ENCODE measurements around the gene PLD6. TPM values are rescaled to one million over a fixed set of nuclear protein-coding genes. Genes with fewer than 3 reads are reported as not detected.

PLD6 gene
- total and polyA plus RNA-seq, 2 donors (not counting 1 experiment from before 2014, with no cell fraction given), result 2.0 to 4.1 TPM

GRCh38 chr17:17169396-17169795, 36.7 kb downstream of the PLD6 start:
- Mint-ChIP-seq H3K9me3 (ENCODE audit: insufficient read depth) (no peaks in the 10 kb centered on the region), H3K27ac (no peak overlapping the region), H3K27me3 (no peaks in the 10 kb centered on the region), H3K4me1 (peaks cover 8% of the 10 kb centered on the region), H3K4me3 (no peak overlapping the region)
- no peak for ATAC-seq (ENCODE audit: low read depth)
- no peaks in the 10 kb centered on the region for H4K20me1 ChIP-seq (ENCODE audit: control insufficient read depth, insufficient read depth, low read length, poor library complexity, severe bottlenecking)
- WGBS (ENCODE audit: insufficient coverage), result 100% methylated on average over 1 of the region's 4 CpGs
- no peak overlapping the region for H3K9ac ChIP-seq (ENCODE audit: low read length)
- ChIA-PET POLR2A (no interaction called here), CTCF (no interaction called here)
- no peak overlapping the region for H2AFZ ChIP-seq (ENCODE audit: insufficient read depth, low read depth, low read length, poor library complexity, severe bottlenecking)
- intact Hi-C loops (cut with micrococcal nuclease), result no loop called here
- H3K27me3 ChIP-seq (replicated peaks in 1 of 4; ENCODE audit: control extremely low read depth in 1 of 4, control insufficient read depth in 3 of 4, insufficient read depth in 4 of 4, low read length in 3 of 4), result no peaks in the 10 kb centered on the region
- H3K36me3 ChIP-seq (replicated peaks in 1 of 2; ENCODE audit: control extremely low read depth in 1 of 2, control insufficient read depth in 1 of 2, extremely low read depth in 1 of 2, insufficient read depth in 2 of 2, low read length in 1 of 2), result peaks cover 0 to 78% of the 10 kb centered on the region in 2 experiments
- no peak for DNase-seq
- H3K4me3 ChIP-seq (ENCODE audit: control extremely low read depth in 1 of 5, extremely low read depth in 1 of 5, insufficient read depth in 1 of 5, low read depth in 2 of 5, low read length in 4 of 5), result no peak overlapping the region
- no peak overlapping the region for H3K4me2 ChIP-seq (replicated peaks; ENCODE audit: low read depth, low read length, poor library complexity, severe bottlenecking)
- H3K27ac ChIP-seq (ENCODE audit: low read length in 2 of 2), result no peak overlapping the region
- TF ChIP-seq CTCF (IDR thresholded peaks at IDR 0.05) (no peak), EZH2 (IDR thresholded peaks at IDR 0.05; ENCODE audit: borderline replicate concordance, insufficient read depth, low read depth, low read length, poor library complexity, severe bottlenecking) (no peak)
- no peaks in the 10 kb centered on the region for H3K9me3 ChIP-seq (ENCODE audit: control extremely low read depth in 1 of 3, control insufficient read depth in 2 of 3, insufficient read depth in 1 of 3, low read length in 2 of 3)
- no peaks in the 10 kb centered on the region for H3K79me2 ChIP-seq (ENCODE audit: control insufficient read depth, insufficient read depth, low read length)
- peaks cover 0 to under 1% of the 10 kb centered on the region in 2 donors for H3K4me1 ChIP-seq (ENCODE audit: control insufficient read depth in 2 of 2, insufficient read depth in 2 of 2, low read length in 2 of 2)

- no peak for DNase-seq
Measured at GRCh38 chr17:17168401-17168800, 37.7 kb downstream of the PLD6 start.

More at GRCh38 chr17:17168401-17168800, 37.7 kb downstream of the PLD6 start:
- intact Hi-C loops (cut with micrococcal nuclease), result no loop called here
- H3K27me3 ChIP-seq (replicated peaks in 1 of 4; ENCODE audit: control extremely low read depth in 1 of 4, control insufficient read depth in 3 of 4, insufficient read depth in 4 of 4, low read length in 3 of 4), result no peaks in the 10 kb centered on the region
- no peak overlapping the region for H3K4me3 Mint-ChIP-seq
- no peak overlapping the region for H3K27ac Mint-ChIP-seq
- no peak for ATAC-seq (ENCODE audit: low read depth)
- H3K9ac ChIP-seq (ENCODE audit: low read length), result no peak overlapping the region
- CTCF ChIA-PET, result no interaction called here
- H3K4me3 ChIP-seq (ENCODE audit: control extremely low read depth in 1 of 5, extremely low read depth in 1 of 5, insufficient read depth in 1 of 5, low read depth in 2 of 5, low read length in 4 of 5), result no peak overlapping the region
- H3K36me3 ChIP-seq (replicated peaks in 1 of 2; ENCODE audit: control extremely low read depth in 1 of 2, control insufficient read depth in 1 of 2, extremely low read depth in 1 of 2, insufficient read depth in 2 of 2, low read length in 1 of 2), result peaks cover 0 to 78% of the 10 kb centered on the region in 2 experiments
- no peaks in the 10 kb centered on the region for H4K20me1 ChIP-seq (ENCODE audit: control insufficient read depth, insufficient read depth, low read length, poor library complexity, severe bottlenecking)
- 100% methylated on average over 1 of the region's 5 CpGs for WGBS (ENCODE audit: insufficient coverage)
- TF ChIP-seq EZH2 (IDR thresholded peaks at IDR 0.05; ENCODE audit: borderline replicate concordance, insufficient read depth, low read depth, low read length, poor library complexity, severe bottlenecking) (no peak), CTCF (IDR thresholded peaks at IDR 0.05) (no peak)
- no peaks in the 10 kb centered on the region for H3K4me1 ChIP-seq (ENCODE audit: control insufficient read depth in 2 of 2, insufficient read depth in 2 of 2, low read length in 2 of 2)
- POLR2A ChIA-PET, result no interaction called here
- H3K4me1 Mint-ChIP-seq, result peaks cover 2% of the 10 kb centered on the region
- no peaks in the 10 kb centered on the region for H3K9me3 Mint-ChIP-seq (ENCODE audit: insufficient read depth)
- no peaks in the 10 kb centered on the region for H3K27me3 Mint-ChIP-seq
- no peak overlapping the region for H2AFZ ChIP-seq (ENCODE audit: insufficient read depth, low read depth, low read length, poor library complexity, severe bottlenecking)
- H3K79me2 ChIP-seq (ENCODE audit: control insufficient read depth, insufficient read depth, low read length), result no peaks in the 10 kb centered on the region
- no peak overlapping the region for H3K27ac ChIP-seq (ENCODE audit: low read length in 2 of 2)
- H3K9me3 ChIP-seq (ENCODE audit: control extremely low read depth in 1 of 3, control insufficient read depth in 2 of 3, insufficient read depth in 1 of 3, low read length in 2 of 3), result no peaks in the 10 kb centered on the region
- H3K4me2 ChIP-seq (replicated peaks; ENCODE audit: low read depth, low read length, poor library complexity, severe bottlenecking), result no peak overlapping the region
